ENCODE results near the gene MFN2. TPM values are rescaled to one million over a fixed set of nuclear protein-coding genes. Genes with fewer than 3 reads are reported as not detected.

Gene MFN2
- total RNA-seq, 2 donors from 2014 or later: 367 to 466 TPM

GRCh38 chr1:11984576-11984975, 4.3 kb downstream of the MFN2 start:
- Histone ChIP-seq H3K27ac (peak overlapping the region; percentile 95), H3K4me1 (peaks cover 0 to 68% of the 10 kb centered on the region in 2 donors), H3K4me3 (no peak overlapping the region), H3K36me3 (peaks cover 75% of the 10 kb centered on the region), H3K27me3 (no peaks in the 10 kb centered on the region), H3K9me3 (no peaks in the 10 kb centered on the region)
- DNase-seq (ENCODE audit: low spot score): no peak
- TF ChIP-seq CTCF (IDR thresholded peaks at IDR 0.05): no peak

GRCh38 chr1:11985171-11985570, 4.9 kb downstream of the MFN2 start:
- H3K27me3 ChIP-seq: no peaks in the 10 kb centered on the region
- no peak for DNase-seq (ENCODE audit: low spot score)
- no peaks in the 10 kb centered on the region for H3K9me3 ChIP-seq
- peaks cover 0 to 72% of the 10 kb centered on the region in 2 donors for H3K4me1 ChIP-seq
- no peak for TF ChIP-seq CTCF (IDR thresholded peaks at IDR 0.05)
- peaks cover 81% of the 10 kb centered on the region for H3K36me3 ChIP-seq
- peak overlapping the region; percentile 95 for H3K27ac ChIP-seq
- no peak overlapping the region for H3K4me3 ChIP-seq

GRCh38 chr1:11985851-11986250, 5.6 kb downstream of the MFN2 start:
- Histone ChIP-seq H3K9me3 (no peaks in the 10 kb centered on the region), H3K36me3 (peaks cover 83% of the 10 kb centered on the region), H3K27me3 (no peaks in the 10 kb centered on the region), H3K4me3 (no peak overlapping the region), H3K27ac (peak overlapping the region; percentile 95), H3K4me1 (peaks cover 0 to 71% of the 10 kb centered on the region in 2 donors)
- no peak for TF ChIP-seq CTCF (IDR thresholded peaks at IDR 0.05)
- no peak for DNase-seq (ENCODE audit: low spot score)

- no peak for DNase-seq (ENCODE audit: low spot score)
- no peaks in the 10 kb centered on the region for H3K9me3 ChIP-seq
These were observed 9.4 kb downstream of the MFN2 start for GRCh38 chr1:11989669-11990068.

GRCh38 chr1:11990303-11991032, 10.2 kb downstream of the MFN2 start:
- H3K4me3 ChIP-seq: no peak overlapping the region
- peak; percentile 85 for DNase-seq (ENCODE audit: low spot score)
- peaks cover 85% of the 10 kb centered on the region for H3K36me3 ChIP-seq
- H3K4me1 ChIP-seq: peaks cover 0 to 45% of the 10 kb centered on the region in 2 donors
- peak overlapping the region; percentile 95 to 96 for H3K27ac ChIP-seq
- H3K27me3 ChIP-seq: no peaks in the 10 kb centered on the region
- no peak for TF ChIP-seq CTCF (IDR thresholded peaks at IDR 0.05)
- H3K9me3 ChIP-seq: no peaks in the 10 kb centered on the region

More at GRCh38 chr1:11989669-11990068, 9.4 kb downstream of the MFN2 start:
- H3K36me3 ChIP-seq: peaks cover 84% of the 10 kb centered on the region
- H3K4me1 ChIP-seq: peaks cover 0 to 50% of the 10 kb centered on the region in 2 donors
- H3K4me3 ChIP-seq: no peak overlapping the region
- H3K27me3 ChIP-seq: no peaks in the 10 kb centered on the region
- TF ChIP-seq CTCF (IDR thresholded peaks at IDR 0.05): no peak
- H3K27ac ChIP-seq: peak overlapping the region; percentile 95
